ENCODE results near the gene GLP1R.

GLP1R gene

DNA sequence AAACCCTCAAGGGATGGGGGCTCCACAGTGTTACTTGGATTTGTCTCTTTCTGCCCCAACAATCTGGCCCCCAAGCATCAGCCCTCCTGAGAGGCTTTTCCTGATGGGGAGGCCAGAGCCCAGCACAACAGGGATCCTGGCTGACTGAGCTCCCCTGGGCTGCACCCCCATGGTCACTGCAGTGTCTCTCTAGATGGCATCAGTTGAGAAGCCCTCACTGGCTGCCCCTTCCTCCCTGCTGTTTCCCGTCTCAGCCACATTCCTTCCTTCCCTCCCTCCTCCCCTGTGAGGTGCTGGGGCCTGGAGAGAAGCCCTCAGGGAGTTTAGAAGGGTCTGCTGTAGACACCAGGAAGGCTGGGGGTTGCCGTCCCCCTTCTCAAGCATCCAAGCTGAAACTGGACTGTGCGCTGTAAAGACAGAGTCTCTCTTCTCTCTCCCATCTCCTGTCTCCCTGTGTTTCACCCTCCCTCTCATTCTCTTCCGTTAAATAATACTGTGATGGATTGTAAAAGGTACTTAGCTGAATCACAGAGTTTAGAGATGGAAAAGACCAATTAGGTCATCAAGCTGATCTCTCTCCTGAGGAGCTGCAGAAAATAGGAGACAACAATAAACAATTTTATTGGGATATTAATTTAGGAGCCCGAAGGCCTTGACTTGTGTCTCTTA lies 36.7 kb downstream of the GLP1R start:
- no peak for DNase-seq (ENCODE audit: low spot score)
- FAIRE-seq, result no peak

GRCh38 chr6:39086294-39086693 lies 37.7 kb downstream of the GLP1R start:
- DNase-seq (ENCODE audit: low spot score) (no peak), FAIRE-seq (no peak)

- no peak for FAIRE-seq
Measured at GRCh38 chr6:39086711-39087110, 38.1 kb downstream of the GLP1R start.

DNA sequence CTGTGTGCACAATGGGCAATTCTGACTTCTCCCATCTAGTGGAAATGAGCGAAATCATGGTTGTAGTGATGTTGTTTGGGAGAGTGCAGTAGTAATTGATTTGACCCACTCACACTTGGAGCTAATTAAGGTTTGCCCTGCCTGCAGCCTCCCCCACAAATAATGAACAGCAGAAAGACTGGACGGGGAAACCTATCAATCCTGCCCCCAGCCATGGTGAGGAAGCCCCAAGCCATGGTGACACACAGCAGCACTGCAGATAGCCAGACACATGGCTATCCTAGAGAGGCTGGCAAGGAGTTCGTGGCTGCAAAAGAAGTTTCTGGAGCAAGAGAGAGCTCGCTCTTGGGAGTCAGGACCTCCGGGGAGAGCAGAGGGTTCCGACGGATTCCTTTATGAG lies 38.6 kb downstream of the GLP1R start:
- FAIRE-seq (no peak), DNase-seq (ENCODE audit: low spot score) (no peak)

More at GRCh38 chr6:39086711-39087110, 38.1 kb downstream of the GLP1R start:
- DNase-seq (ENCODE audit: low spot score), result no peak

- no peak for FAIRE-seq
- peak; percentile 70 for DNase-seq (ENCODE audit: low spot score)
Measured at GRCh38 chr6:39088331-39088730, 39.8 kb downstream of the GLP1R start.

DNA sequence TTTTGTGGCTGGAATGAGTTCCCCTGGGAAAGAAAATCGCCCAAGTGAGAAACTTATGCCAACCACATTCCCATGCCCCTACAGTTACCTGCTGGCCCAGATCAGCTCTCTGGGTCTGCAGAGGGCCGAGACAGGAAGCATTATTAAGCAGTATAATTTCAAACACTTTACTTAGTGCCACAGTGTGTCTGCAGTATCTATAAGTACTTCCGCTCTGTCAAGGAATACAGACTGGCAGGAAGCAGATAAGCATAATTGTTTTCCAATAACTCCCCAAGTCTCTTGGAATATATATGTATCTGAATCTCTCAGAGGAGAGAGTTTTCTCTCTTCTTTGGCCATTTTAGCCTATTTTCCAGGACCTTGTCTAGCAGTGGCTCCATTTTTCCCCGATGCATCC lies 41.5 kb downstream of the GLP1R start:
- DNase-seq (ENCODE audit: low spot score) (no peak), FAIRE-seq (no peak)

GRCh38 chr6:39091220-39091619 lies 42.6 kb downstream of the GLP1R start:
- FAIRE-seq (no peak), DNase-seq (ENCODE audit: low spot score) (no peak)

DNA sequence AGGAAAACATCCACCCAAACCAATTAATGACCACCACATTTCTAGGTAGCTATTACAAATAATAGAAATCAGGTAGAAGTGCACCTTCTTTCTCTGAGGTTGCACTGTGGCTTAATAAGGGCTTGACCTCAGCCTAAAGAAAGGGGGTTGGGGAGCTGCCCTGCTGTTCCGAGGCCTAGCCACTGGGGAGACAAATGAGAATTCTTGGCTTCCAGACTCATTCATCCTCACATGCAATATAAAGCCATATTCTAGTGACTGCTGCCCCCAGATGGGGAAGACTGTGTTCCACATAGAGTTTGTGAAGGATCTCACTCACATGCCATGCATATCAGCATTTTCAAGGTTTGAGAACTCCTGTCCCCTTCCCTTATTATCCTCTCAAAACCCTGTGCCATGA lies 43.5 kb downstream of the GLP1R start:
- DNase-seq (ENCODE audit: low spot score) (no peak), FAIRE-seq (no peak)

DNA sequence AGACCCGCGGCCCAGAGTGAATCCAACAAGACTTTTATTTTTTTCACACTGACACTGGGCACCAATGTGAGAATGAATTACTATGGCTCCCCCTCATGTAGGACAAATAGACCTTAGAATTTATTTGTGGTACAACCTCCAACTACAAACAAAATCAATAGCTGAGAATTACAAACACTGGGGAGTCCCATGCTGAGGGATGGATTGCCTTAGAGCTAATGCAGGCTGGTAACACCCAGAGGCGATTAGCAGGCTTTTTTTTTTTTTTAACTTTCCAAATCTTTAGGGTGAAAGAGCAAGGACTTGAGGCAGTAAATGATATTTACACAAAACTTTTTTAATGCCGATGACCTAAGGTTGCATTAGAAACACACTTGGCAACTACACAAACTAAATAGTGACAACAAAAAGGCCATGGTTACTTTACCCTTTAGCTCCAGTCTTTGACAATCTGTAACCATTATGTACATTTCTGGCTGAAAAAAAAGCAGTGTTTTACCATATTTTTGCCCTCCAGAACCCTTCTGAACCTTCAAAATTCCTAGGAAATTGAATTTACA lies 44.6 kb downstream of the GLP1R start:
- DNase-seq (ENCODE audit: low spot score) (no peak), FAIRE-seq (no peak)

DNA sequence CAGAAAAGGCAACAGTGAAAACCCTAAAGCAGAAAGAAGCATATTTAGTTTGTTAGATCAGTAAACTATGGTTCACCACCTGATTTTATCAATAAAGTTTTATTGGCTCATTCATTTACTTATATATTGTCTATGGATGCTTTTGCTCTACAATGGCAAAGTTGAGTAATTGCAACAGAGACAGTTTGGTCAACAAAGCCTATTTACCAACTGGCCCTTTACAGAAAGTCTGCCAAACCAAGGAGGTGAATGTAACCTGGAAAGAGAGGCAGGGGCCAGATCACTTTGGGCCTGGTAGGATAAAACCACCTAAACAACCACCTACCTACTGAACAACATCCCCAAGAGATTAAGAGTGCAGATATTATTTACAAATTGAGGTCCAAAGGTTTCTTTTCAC lies 47.0 kb downstream of the GLP1R start:
- FAIRE-seq (no peak), DNase-seq (ENCODE audit: low spot score) (no peak)

- no peak for DNase-seq (ENCODE audit: low spot score)
- no peak for FAIRE-seq
Measured at GRCh38 chr6:39100358-39100757, 51.8 kb downstream of the GLP1R start.

GRCh38 chr6:39102071-39102820 lies 53.7 kb downstream of the GLP1R start:
- no peak for DNase-seq (ENCODE audit: low spot score)
- no peak for FAIRE-seq

- FAIRE-seq (no peak), DNase-seq (ENCODE audit: low spot score) (no peak)
Measured at GRCh38 chr6:39102821-39103136, 54.2 kb downstream of the GLP1R start.

DNA sequence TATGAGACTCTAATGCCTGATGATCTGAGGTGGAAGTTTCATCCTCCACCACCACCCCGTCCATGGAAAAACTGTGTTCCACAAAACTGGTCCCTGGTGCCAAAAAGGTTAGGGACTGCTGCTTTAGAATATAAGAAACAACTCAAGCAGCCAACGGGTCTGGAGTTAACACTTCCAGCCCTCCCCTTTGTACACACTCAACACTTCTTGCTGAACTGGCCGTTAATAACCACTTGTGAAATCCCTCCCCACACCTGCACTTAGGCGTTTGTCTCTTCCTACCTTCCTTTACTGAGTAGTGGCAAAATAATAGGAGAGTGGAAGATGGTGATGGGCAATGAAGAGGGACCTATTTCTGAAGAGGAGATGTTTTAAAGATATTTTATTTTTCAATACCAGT lies 55.9 kb downstream of the GLP1R start:
- DNase-seq (ENCODE audit: low spot score) (no peak), FAIRE-seq (no peak)

- DNase-seq (ENCODE audit: low spot score) (no peak), FAIRE-seq (no peak)
Measured at GRCh38 chr6:39107034-39107433, 58.5 kb downstream of the GLP1R start.

DNA sequence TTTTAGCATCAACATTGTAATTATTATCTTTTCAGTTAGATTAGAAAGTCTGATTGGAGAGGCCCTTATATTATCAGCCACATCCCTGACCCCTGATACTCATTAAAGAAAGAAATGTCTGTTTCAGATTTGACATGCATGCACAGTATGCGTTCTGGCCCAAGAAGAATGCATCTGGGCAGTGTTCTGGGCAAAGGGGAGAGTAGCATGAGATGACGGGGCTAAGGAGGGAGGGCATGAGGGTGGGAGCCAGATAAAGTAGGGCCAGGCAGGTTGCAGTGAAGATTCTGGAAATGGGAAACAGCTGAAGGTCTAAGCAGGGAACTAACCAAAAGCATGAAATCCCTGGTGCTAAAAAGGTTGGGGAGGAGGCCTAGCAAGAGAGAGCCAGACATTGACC lies 59.1 kb downstream of the GLP1R start:
- DNase-seq (ENCODE audit: low spot score), result no peak
- FAIRE-seq, result no peak

DNA sequence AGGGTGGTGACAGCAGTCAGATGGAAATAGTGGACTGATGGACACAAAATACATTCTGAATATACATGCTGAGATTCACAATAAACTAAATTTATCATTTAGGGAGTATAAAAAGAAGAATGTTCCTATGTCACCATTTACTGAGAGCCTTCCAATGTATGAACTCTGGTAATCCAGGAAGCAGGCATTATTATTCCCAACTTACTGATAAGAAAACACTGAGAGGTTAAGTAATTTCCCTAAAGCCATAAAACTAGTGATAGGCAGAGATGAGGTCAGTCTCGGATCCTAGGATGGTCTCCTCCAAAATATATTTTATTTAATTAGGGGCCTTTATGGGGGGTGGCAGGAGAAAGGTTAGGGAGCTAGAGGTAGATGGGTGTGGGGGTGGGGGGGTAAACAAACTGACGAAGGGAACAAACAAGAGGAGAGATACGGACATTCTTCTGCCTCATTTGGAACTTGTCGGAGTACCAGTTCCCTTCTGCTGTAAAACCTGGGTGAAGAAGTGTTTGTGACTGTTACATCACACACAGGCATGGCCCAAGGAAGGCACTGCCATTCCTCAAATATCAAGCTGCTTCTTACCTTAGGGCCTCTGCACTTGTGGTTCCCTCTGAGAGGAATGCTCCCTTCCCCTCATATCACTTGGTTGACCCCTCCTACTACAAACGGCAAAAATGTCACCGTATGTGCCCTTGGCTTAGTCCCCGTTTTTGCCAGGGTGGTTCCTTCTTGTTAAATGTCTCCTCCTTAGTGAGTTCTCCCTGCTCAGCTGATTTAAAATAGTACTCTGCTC lies 59.7 kb downstream of the GLP1R start:
- FAIRE-seq (no peak), DNase-seq (ENCODE audit: low spot score) (no peak)

- no peak for FAIRE-seq
Measured at GRCh38 chr6:39111280-39111679, 62.7 kb downstream of the GLP1R start.

GRCh38 chr6:39113788-39114187 lies 65.2 kb downstream of the GLP1R start:
- FAIRE-seq, result no peak
- no peak for DNase-seq (ENCODE audit: low spot score)

More at GRCh38 chr6:39111280-39111679, 62.7 kb downstream of the GLP1R start:
- DNase-seq (ENCODE audit: low spot score), result no peak

DNA sequence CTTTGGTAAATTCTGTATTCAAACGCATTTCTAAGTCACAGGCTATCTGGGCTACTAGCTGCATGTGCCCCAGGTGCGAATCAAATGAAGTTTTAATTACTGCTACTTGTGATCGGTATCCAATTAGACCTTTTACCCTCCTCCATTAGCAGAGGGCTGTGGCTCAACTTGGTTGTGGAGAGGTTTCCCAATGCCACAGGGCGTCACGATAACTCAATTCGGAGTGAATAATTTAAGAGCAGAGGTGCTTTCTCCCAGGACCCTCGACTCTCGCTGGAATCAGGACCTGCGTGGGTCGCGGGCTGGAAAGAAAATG lies 65.8 kb downstream of the GLP1R start:
- DNase-seq (ENCODE audit: low spot score) (no peak), FAIRE-seq (no peak)

DNA sequence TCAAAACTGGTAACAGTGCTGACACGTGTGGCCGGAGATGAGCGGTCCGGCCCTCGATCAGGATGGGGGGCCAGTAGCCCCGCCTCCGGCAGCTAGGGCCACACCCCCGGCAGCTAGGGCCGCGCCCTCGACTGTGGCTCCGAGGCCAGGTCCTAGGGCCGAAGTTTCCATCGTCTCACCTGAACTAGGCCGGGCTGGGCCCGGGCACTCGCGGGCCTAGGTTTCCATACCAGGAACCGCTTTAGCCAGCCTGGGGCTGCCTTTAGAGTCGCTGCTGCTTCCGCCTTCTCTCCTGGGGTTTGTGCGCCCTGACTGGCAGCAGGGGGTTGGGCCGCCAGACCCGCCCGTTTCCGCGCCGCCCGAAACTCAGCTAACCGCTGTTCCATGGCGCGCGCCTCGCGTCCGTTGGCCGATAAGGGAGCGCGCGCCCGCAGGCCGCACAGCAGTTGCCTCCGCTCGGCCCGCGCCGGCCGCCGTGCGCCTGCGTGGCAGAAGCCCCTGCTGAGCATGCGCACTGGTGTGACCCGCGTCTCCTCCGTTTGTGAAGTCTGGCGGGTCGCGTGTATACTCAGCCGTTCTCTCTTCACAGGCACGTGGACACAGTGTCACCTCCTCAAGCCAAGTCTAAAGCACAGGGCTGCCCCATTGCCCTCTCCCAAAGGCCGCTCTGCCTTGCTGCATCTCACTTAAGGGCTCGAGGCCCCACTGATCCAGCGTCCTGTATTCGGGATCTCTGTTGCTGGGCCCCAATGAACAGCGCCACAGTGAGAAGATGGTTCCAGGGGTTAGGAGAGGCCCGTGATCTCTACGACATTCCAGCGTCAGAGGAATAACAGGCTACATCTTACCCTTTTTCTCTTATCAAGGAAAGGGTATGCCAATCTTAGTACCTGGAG lies 66.4 kb downstream of the GLP1R start, which contains the start of gene SAYSD1:
Gene SAYSD1, minus strand, starts transcription at position 483 of the 896 bp plus-strand sequence. Its CDS starts 97 bp downstream, at position 386.
- DNase-seq (ENCODE audit: low spot score) (peak; percentile 96), FAIRE-seq (peak; percentile 91)
